Progenitor cell of endocrine pancreas (in vitro differentiated cells): Measurements from ENCODE around the gene RASIP1. TPM values are rescaled to one million over a fixed set of nuclear protein-coding genes. Genes with fewer than 3 reads are reported as not detected.

ENCODE experiments used
- DNase-seq: peaks from one replicate; pipeline ENCODE4 v3.0.0; 2021; ENCODE audit warnings: low spot score; ENCODE audit not compliant: unreplicated experiment
- H3K27ac Mint-ChIP-seq: 2 replicates; pipeline ENCODE4 v1.8.0; 2021; ENCODE audit warnings: mild to moderate bottlenecking, moderate library complexity, mixed read lengths
- H3K27me3 Mint-ChIP-seq: 2 replicates; pipeline ENCODE4 v1.8.0; 2021; ENCODE audit warnings: mixed read lengths
- H3K36me3 Mint-ChIP-seq: 2 replicates; pipeline ENCODE4 v1.8.0; 2022; ENCODE audit warnings: mixed read lengths; ENCODE audit not compliant: insufficient read depth
- H3K4me1 Mint-ChIP-seq: 2 replicates; pipeline ENCODE4 v1.8.0; 2021; ENCODE audit warnings: low read depth, mixed read lengths
- H3K4me3 Mint-ChIP-seq: 2 replicates; pipeline ENCODE4 v1.8.0; 2021; ENCODE audit warnings: low read depth, mild to moderate bottlenecking, moderate library complexity, mixed read lengths
- H3K9me3 Mint-ChIP-seq: 2 replicates; pipeline ENCODE4 v1.8.0; 2021; ENCODE audit warnings: low read depth, mixed read lengths
- CTCF ChIP-seq: fragments of 200-600 bp; sonication (generic); IDR thresholded peaks from one replicate; pipeline ENCODE4 v1.5.0; 2021; ENCODE audit warnings: antibody characterized with exemption, mild to moderate bottlenecking; ENCODE audit not compliant: unreplicated experiment
- total RNA-seq: library from RNA; stranded (reverse); gene quantifications from 2 replicates; pipeline ENCODE4 v1.2.1, GENCODE V29; 2021

Gene RASIP1
- total RNA-seq, 1 donor from 2014 or later, result 2.4 TPM

- no peak for DNase-seq
- peaks cover 14% of the 10 kb centered on the region for H3K4me1 Mint-ChIP-seq
- H3K27me3 Mint-ChIP-seq, result peaks cover 8% of the 10 kb centered on the region
- H3K4me3 Mint-ChIP-seq, result peak overlapping the region; percentile 82
- H3K27ac Mint-ChIP-seq, result peak overlapping the region; percentile 68
- peaks cover 3% of the 10 kb centered on the region for H3K36me3 Mint-ChIP-seq
- TF ChIP-seq CTCF, result no peak
- H3K9me3 Mint-ChIP-seq, result no peaks in the 10 kb centered on the region
Measured at GRCh38 chr19:48751845-48752495, 11.6 kb upstream of the RASIP1 start.

GRCh38 chr19:48750771-48751504 is 10.5 kb upstream of the RASIP1 start:
- H3K36me3 Mint-ChIP-seq, result peaks cover 4% of the 10 kb centered on the region
- peaks cover 12% of the 10 kb centered on the region for H3K27me3 Mint-ChIP-seq

GRCh38 chr19:48750351-48750750 is 9.9 kb upstream of the RASIP1 start:
- H3K27ac Mint-ChIP-seq, result no peak overlapping the region

More at GRCh38 chr19:48750771-48751504, 10.5 kb upstream of the RASIP1 start:
- DNase-seq, result no peak
- peaks cover 4% of the 10 kb centered on the region for H3K9me3 Mint-ChIP-seq
- H3K4me3 Mint-ChIP-seq, result peak overlapping the region; percentile 60
- H3K27ac Mint-ChIP-seq, result peak overlapping the region; percentile 45
- TF ChIP-seq CTCF, result no peak
- peaks cover 14% of the 10 kb centered on the region for H3K4me1 Mint-ChIP-seq

GRCh38 chr19:48749571-48750198 is 9.3 kb upstream of the RASIP1 start:
- Mint-ChIP-seq H3K27me3 (peaks cover 12% of the 10 kb centered on the region), H3K36me3 (peaks cover 4% of the 10 kb centered on the region), H3K27ac (no peak overlapping the region), H3K4me3 (no peak overlapping the region), H3K4me1 (peaks cover 14% of the 10 kb centered on the region), H3K9me3 (peaks cover 5% of the 10 kb centered on the region)
- no peak for TF ChIP-seq CTCF
- no peak for DNase-seq

More at GRCh38 chr19:48750351-48750750, 9.9 kb upstream of the RASIP1 start:
- peaks cover 14% of the 10 kb centered on the region for H3K4me1 Mint-ChIP-seq
- peaks cover 4% of the 10 kb centered on the region for H3K36me3 Mint-ChIP-seq
- H3K4me3 Mint-ChIP-seq, result no peak overlapping the region
- no peak for DNase-seq
- peaks cover 12% of the 10 kb centered on the region for H3K27me3 Mint-ChIP-seq
- no peak for TF ChIP-seq CTCF
- peaks cover 5% of the 10 kb centered on the region for H3K9me3 Mint-ChIP-seq
